GM12878 (cell line): ENCODE measurements around the gene BRINP2. TPM values are rescaled to one million over a fixed set of nuclear protein-coding genes. Genes with fewer than 3 reads are reported as not detected.

Experiments
- ATAC-seq: fragments of 200-7000 bp; cut with Tn5 transposase; 3 replicates; pipeline ENCODE4 v1.9.1; 2020; ENCODE audit warnings: mild to moderate bottlenecking, moderate library complexity
- BruUV-seq: library from RNA; stranded (reverse); fragments of 400-500 nt; replicated peaks from 2 replicates; lab custom pipeline; 2021; lab: Mats Ljungman, UMichigan
- CTCF ChIA-PET: fragments of 300-600 bp; sonication (Branson Sonifier 250); formaldehyde crosslinking; extraction: SDS; loops from one replicate; lab custom pipeline; 2021; ENCODE audit warnings: inconsistent platforms; lab: Yijun Ruan, JAX
- POLR2A ChIA-PET: fragments of 350-600 bp; formaldehyde crosslinking; extraction: SDS; loops from one replicate; lab custom pipeline; 2021; ENCODE audit warnings: inconsistent platforms; lab: Charles Lee
- RAD21 ChIA-PET: fragments of 300-600 bp; sonication (Branson Sonifier 250); formaldehyde crosslinking; loops from one replicate; lab custom pipeline; 2023; ENCODE audit warnings: antibody characterized with exemption; ENCODE audit not compliant: unreplicated experiment; lab: Charles Lee
- SMC1A ChIA-PET: fragments of 300-600 bp; sonication (Branson Sonifier 250); formaldehyde crosslinking; loops from one replicate; lab custom pipeline; 2023; ENCODE audit not compliant: unreplicated experiment, uncharacterized antibody; lab: Charles Lee
- DNase-seq: peaks from one replicate; pipeline ENCODE4 v3.0.0-alpha.2; 2011; ENCODE audit warnings: low read depth, low spot score
- FAIRE-seq: peaks from 3 replicates; lab custom pipeline; 2011; peaks lifted over from hg19 to GRCh38; lab: Jason Lieb, UNC
- H2AFZ ChIP-seq: 2 replicates; pipeline ENCODE4 v1.6.0; 2011; ENCODE audit warnings: low read depth, low read length, control low read depth; ENCODE audit not compliant: control insufficient read depth
- H3K27ac ChIP-seq: 2 replicates; pipeline ENCODE4 v1.5.1; 2011; ENCODE audit warnings: control low read depth; ENCODE audit not compliant: control insufficient read depth, insufficient read depth
- H3K27me3 ChIP-seq, 2 experiments: replicated peaks in 1 of 2; 2 replicates each; pipeline versions ENCODE4 v1.6.0 to v1.6.1; 2011; ENCODE audit warnings: low read length in 1 of 2; ENCODE audit not compliant: control insufficient read depth in 2 of 2, insufficient read depth in 2 of 2
- H3K36me3 ChIP-seq, 2 experiments: 2 replicates each; pipeline ENCODE4 v1.5.1; 2011; ENCODE audit warnings: low read length in 1 of 2; ENCODE audit not compliant: control insufficient read depth in 2 of 2, insufficient read depth in 2 of 2
- H3K4me1 ChIP-seq: 2 replicates; pipeline ENCODE4 v1.6.1; 2011; ENCODE audit warnings: mild to moderate bottlenecking, low read length, moderate library complexity, mixed read lengths; ENCODE audit not compliant: control insufficient read depth, insufficient read depth
- H3K4me2 ChIP-seq: 2 replicates; pipeline ENCODE4 v1.6.0; 2011; ENCODE audit warnings: control low read depth; ENCODE audit not compliant: control insufficient read depth, insufficient read depth
- H3K4me3 ChIP-seq: fragments of 200-600 bp; sonication (generic); 2 replicates; pipeline ENCODE4 v1.5.1; 2016
- H3K79me2 ChIP-seq: 2 replicates; pipeline ENCODE4 v1.6.0; 2011; ENCODE audit warnings: low read length; ENCODE audit not compliant: control insufficient read depth, insufficient read depth
- H3K9ac ChIP-seq: 2 replicates; pipeline ENCODE4 v1.8.0; 2011; ENCODE audit warnings: low read length, control low read depth, mixed read lengths; ENCODE audit not compliant: control insufficient read depth, insufficient read depth
- H3K9me3 ChIP-seq: replicated peaks from 3 replicates; pipeline ENCODE4 v1.5.1; 2011; ENCODE audit warnings: mild to moderate bottlenecking, low read length; ENCODE audit not compliant: control insufficient read depth, insufficient read depth
- H4K20me1 ChIP-seq: 2 replicates; pipeline ENCODE4 v1.6.0; 2011; ENCODE audit not compliant: control insufficient read depth, insufficient read depth
- BHLHE40 ChIP-seq, 2 experiments: fragments of 450-650 bp in 1 of 2; IDR thresholded peaks; 2 replicates each; pipeline ENCODE4 v1.6.1; 2011 to 2017; ENCODE audit warnings: low read depth in 2 of 2, borderline replicate concordance in 1 of 2, improper control_type of control experiment in 1 of 2, low read length in 1 of 2, mild to moderate bottlenecking in 1 of 2
- BRCA1 ChIP-seq: IDR thresholded peaks from 2 replicates; pipeline ENCODE4 v1.6.1; 2011; ENCODE audit warnings: low read depth, low read length, improper control_type of control experiment
- CBFB ChIP-seq: IDR thresholded peaks from 2 replicates; pipeline ENCODE4 v1.6.1; 2016; ENCODE audit warnings: antibody characterized with exemption, low read depth
- ELK1 ChIP-seq: IDR thresholded peaks from 2 replicates; pipeline ENCODE4 v1.6.1; 2012; ENCODE audit warnings: low read depth, low read length, improper control_type of control experiment
- IRF4 ChIP-seq: IDR thresholded peaks from 2 replicates; pipeline ENCODE4 v1.6.1; 2011; ENCODE audit warnings: low read depth, low read length
- MEF2B ChIP-seq: fragments of 450-650 bp; IDR thresholded peaks from 2 replicates; pipeline ENCODE4 v1.6.1; 2018; ENCODE audit warnings: mild to moderate bottlenecking, moderate library complexity; ENCODE audit not compliant: partially characterized antibody, poor library complexity, severe bottlenecking
- MLLT1 ChIP-seq: fragments of 450-650 bp; IDR thresholded peaks from 2 replicates; pipeline ENCODE4 v1.6.1; 2016; ENCODE audit warnings: mild to moderate bottlenecking
- NRF1 ChIP-seq: conservative IDR thresholded peaks from 2 replicates; pipeline ENCODE4 v1.6.1; 2011; ENCODE audit warnings: mild to moderate bottlenecking, low read depth, low read length, improper control_type of control experiment
- TCF3 ChIP-seq: IDR thresholded peaks from 2 replicates; pipeline ENCODE4 v1.6.1; 2012; ENCODE audit warnings: low read depth, mild to moderate bottlenecking, low read length, borderline replicate concordance; ENCODE audit not compliant: insufficient read depth
- WGBS: methylation state at CpG from one replicate; pipeline ENCODE4 v1.1.6; 2016; ENCODE audit warnings: low lambda C conversion rate; ENCODE audit not compliant: insufficient replicate concordance, insufficient coverage; ENCODE audit errors: missing lambda C conversion rate; 5-methylcytosine and 5-hydroxymethylcytosine counted together
- in situ Hi-C: fragments of 300-500 bp; cut with MboI; formaldehyde crosslinking; loops from 9 replicates; pipeline ENCODE4 v1.14.3; 2018; ENCODE audit warnings: mixed read lengths
- intact Hi-C: fragments of 100-400 bp; cut with micrococcal nuclease; formaldehyde crosslinking; loops from one replicate; pipeline ENCODE4 v1.14.2; 2022; ENCODE audit not compliant: unreplicated experiment
- polyA plus RNA-seq, 11 experiments: library from polyadenylated mRNA; depleted of rRNA in 4 of 11; unstranded in 6 of 11; stranded (reverse) in 5 of 11; fragments of >200 nt; fragmentation: Nextera tagmentation in 4 of 11; fragmentation: Illumina TruSeq in 1 of 11; extraction: Ambion mirVana in 4 of 11; extraction: Trizol in 1 of 11; gene quantifications; 1 replicate in 1 of 11; 2 replicates in 10 of 11; pipeline versions ENCODE4 v1.2.1 to v1.2.3, GENCODE V29; 2011 to 2016; ENCODE audit warnings: inconsistent platforms in 2 of 11, missing spikeins in 2 of 11, low read depth in 1 of 11
- total RNA-seq, 4 experiments: library from RNA; depleted of rRNA in 3 of 4; stranded (reverse); fragments of >200 nt in 3 of 4; fragmentation: Illumina TruSeq in 1 of 4; extraction: Trizol in 1 of 4; gene quantifications; 2 replicates each; pipeline versions ENCODE4 v1.2.1 to v1.2.3, GENCODE V29; 2013 to 2021
- TF ChIP-seq, protein P1 (sequence below): fragments of 450-650 bp; IDR thresholded peaks from 2 replicates; pipeline ENCODE4 v1.6.1; 2016; ENCODE audit warnings: mild to moderate bottlenecking
- TF ChIP-seq, protein P2 (sequence below): fragments of 450-650 bp; IDR thresholded peaks from 2 replicates; pipeline ENCODE4 v1.6.1; 2017; ENCODE audit warnings: mild to moderate bottlenecking, low read depth, inconsistent platforms; ENCODE audit not compliant: poor library complexity, severe bottlenecking

The BRINP2 gene
- total and polyA plus RNA-seq, 10 of the 15 experiments (the other 5 are each of a cell fraction or from before 2014, with no cell fraction given), result 0.03 TPM; not detected in 9

DNA sequence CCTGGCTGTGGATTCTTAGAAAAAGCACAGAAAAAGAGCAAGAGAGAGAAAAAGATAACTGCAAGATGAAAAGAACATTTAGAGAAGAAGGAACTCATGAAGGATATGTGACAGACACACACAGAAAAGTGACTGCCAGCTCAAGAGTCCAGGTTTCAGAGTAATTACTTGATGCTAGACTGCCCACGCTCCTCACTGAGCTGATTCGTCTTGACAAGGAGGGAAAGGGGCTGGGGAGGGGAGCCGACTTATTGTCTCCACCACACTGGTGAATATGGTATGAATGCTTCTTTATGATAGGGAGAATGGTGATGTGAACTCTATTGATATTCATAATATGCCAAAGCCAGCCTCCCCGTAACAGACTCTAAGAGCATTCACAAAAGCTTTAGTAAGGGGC, 140.4 kb downstream of the BRINP2 start:
- DNase-seq (no peak), FAIRE-seq (no peak), ATAC-seq (no peak)
- H3K9me3 ChIP-seq, result no peaks in the 10 kb centered on the region
- H3K27ac ChIP-seq, result no peak overlapping the region
- no peaks in the 10 kb centered on the region for H3K79me2 ChIP-seq
- H3K4me1 ChIP-seq, result no peaks in the 10 kb centered on the region
- 0 out of 4 replicates have a peak, but pooled peaks cover 0 to 3% of the 10 kb centered on the region in 2 experiments for H3K27me3 ChIP-seq
- H3K36me3 ChIP-seq, result no peaks in the 10 kb centered on the region
- no peak overlapping the region for H3K4me3 ChIP-seq
- POLR2A ChIA-PET, result no interaction called here
- CTCF ChIA-PET, result no interaction called here
- in situ Hi-C loops, result no loop called here
- intact Hi-C loops, result no loop called here
- no peak overlapping the region for H3K4me2 ChIP-seq
- no peak overlapping the region for H2AFZ ChIP-seq
- H4K20me1 ChIP-seq, result no peaks in the 10 kb centered on the region
- no TSS peak for BruUV-seq
- H3K9ac ChIP-seq, result no peak overlapping the region
- RAD21 ChIA-PET, result no interaction called here
- no peak for TF ChIP-seq TCF3
- SMC1A ChIA-PET, result interaction anchor here (0.7 kb wide), 1 partner anchor 101 kb away, joined by 3 read pairs; no protein-coding TSS in a partner anchor
- WGBS, result 14% methylated on average over 3 of the region's 4 CpGs

GRCh38 chr1:177311586-177311985, 140.8 kb downstream of the BRINP2 start:
- H3K4me3 ChIP-seq, result no peak overlapping the region
- ATAC-seq (no peak), DNase-seq (no peak), FAIRE-seq (no peak)
- ChIA-PET POLR2A (no interaction called here), CTCF (no interaction called here), RAD21 (no interaction called here), SMC1A (no interaction called here)
- H3K4me1 ChIP-seq, result no peaks in the 10 kb centered on the region
- no peak overlapping the region for H3K9ac ChIP-seq
- H3K4me2 ChIP-seq, result no peak overlapping the region
- 0 out of 4 replicates have a peak, but pooled peaks cover 0 to 3% of the 10 kb centered on the region in 2 experiments for H3K27me3 ChIP-seq
- in situ Hi-C loops, result no loop called here
- intact Hi-C loops, result no loop called here
- H3K79me2 ChIP-seq, result no peaks in the 10 kb centered on the region
- WGBS, result 14% methylated on average over 2 of the region's 2 CpGs
- H3K9me3 ChIP-seq, result no peaks in the 10 kb centered on the region
- no peaks in the 10 kb centered on the region for H3K36me3 ChIP-seq
- no peak overlapping the region for H3K27ac ChIP-seq
- H2AFZ ChIP-seq, result no peak overlapping the region
- BruUV-seq, result no TSS peak
- no peaks in the 10 kb centered on the region for H4K20me1 ChIP-seq
- TF ChIP-seq MEF2B (no peak), IRF4 (no peak), BRCA1 (no peak), BHLHE40 (IDR thresholded peaks at IDR 0.05; ENCODE audit: borderline replicate concordance in 1 of 2, low read depth in 2 of 2, low read length in 1 of 2) (no peak), NRF1 (no peak), MLLT1 (no peak), CBFB (no peak), ELK1 (no peak)
- TF ChIP-seq, protein P1, sequence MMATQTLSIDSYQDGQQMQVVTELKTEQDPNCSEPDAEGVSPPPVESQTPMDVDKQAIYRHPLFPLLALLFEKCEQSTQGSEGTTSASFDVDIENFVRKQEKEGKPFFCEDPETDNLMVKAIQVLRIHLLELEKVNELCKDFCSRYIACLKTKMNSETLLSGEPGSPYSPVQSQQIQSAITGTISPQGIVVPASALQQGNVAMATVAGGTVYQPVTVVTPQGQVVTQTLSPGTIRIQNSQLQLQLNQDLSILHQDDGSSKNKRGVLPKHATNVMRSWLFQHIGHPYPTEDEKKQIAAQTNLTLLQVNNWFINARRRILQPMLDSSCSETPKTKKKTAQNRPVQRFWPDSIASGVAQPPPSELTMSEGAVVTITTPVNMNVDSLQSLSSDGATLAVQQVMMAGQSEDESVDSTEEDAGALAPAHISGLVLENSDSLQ, result no peak
- TF ChIP-seq, protein P2, sequence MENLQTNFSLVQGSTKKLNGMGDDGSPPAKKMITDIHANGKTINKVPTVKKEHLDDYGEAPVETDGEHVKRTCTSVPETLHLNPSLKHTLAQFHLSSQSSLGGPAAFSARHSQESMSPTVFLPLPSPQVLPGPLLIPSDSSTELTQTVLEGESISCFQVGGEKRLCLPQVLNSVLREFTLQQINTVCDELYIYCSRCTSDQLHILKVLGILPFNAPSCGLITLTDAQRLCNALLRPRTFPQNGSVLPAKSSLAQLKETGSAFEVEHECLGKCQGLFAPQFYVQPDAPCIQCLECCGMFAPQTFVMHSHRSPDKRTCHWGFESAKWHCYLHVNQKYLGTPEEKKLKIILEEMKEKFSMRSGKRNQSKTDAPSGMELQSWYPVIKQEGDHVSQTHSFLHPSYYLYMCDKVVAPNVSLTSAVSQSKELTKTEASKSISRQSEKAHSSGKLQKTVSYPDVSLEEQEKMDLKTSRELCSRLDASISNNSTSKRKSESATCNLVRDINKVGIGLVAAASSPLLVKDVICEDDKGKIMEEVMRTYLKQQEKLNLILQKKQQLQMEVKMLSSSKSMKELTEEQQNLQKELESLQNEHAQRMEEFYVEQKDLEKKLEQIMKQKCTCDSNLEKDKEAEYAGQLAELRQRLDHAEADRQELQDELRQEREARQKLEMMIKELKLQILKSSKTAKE, result no peak
